ENCODE data around the gene CEACAM6.
"Not testable (repeated sequence)": the region's sequence is repeated elsewhere in the genome, so short reads cannot be mapped to it uniquely, and the experiment has no call there.

Gene CEACAM6

GRCh38 chr19:41755328-41755913, at the start of gene CEACAM6:
TSS of gene CEACAM6 (plus strand) at chr19:41755530. CDS start at chr19:41755639, 109 bp downstream.
- DNase-seq = no peak

GRCh38 chr19:41706741-41707501, 48.4 kb upstream of the CEACAM6 start:
- DNase-seq = peak; percentile 88

DNA sequence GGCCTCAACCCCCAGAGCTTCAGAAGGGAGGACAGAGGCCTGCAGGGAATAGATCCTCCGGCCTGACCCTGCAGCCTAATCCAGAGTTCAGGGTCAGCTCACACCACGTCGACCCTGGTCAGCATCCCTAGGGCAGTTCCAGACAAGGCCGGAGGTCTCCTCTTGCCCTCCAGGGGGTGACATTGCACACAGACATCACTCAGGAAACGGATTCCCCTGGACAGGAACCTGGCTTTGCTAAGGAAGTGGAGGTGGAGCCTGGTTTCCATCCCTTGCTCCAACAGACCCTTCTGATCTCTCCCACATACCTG, 47.9 kb upstream of the CEACAM6 start:
- DNase-seq = no peak

- DNase-seq = no peak
Observed at GRCh38 chr19:41707871-41708371, 47.4 kb upstream of the CEACAM6 start.

DNA sequence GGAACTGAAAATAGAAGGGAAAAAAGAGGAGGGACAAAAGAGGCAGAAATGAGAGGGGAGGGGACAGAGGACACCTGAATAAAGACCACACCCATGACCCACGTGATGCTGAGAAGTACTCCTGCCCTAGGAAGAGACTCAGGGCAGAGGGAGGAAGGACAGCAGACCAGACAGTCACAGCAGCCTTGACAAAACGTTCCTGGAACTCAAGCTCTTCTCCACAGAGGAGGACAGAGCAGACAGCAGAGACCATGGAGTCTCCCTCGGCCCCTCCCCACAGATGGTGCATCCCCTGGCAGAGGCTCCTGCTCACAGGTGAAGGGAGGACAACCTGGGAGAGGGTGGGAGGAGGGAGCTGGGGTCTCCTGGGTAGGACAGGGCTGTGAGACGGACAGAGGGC, 46.8 kb upstream of the CEACAM6 start, which contains the start of gene CEACAM5:
Gene CEACAM5 (plus strand): TSS at position 146 of the 400 bp plus-strand sequence. CDS start 106 bp downstream, at position 252.
- no peak for DNase-seq

DNA sequence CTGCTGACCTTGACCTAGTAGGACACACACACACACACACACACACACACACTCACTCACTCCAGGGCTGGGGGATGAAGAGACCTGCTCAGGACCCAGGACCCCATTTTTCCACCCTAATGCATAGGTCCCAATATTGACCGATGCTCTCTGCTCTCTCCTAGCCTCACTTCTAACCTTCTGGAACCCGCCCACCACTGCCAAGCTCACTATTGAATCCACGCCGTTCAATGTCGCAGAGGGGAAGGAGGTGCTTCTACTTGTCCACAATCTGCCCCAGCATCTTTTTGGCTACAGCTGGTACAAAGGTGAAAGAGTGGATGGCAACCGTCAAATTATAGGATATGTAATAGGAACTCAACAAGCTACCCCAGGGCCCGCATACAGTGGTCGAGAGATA, 45.8 kb upstream of the CEACAM6 start:
- not testable (repeated sequence) for DNase-seq

DNA sequence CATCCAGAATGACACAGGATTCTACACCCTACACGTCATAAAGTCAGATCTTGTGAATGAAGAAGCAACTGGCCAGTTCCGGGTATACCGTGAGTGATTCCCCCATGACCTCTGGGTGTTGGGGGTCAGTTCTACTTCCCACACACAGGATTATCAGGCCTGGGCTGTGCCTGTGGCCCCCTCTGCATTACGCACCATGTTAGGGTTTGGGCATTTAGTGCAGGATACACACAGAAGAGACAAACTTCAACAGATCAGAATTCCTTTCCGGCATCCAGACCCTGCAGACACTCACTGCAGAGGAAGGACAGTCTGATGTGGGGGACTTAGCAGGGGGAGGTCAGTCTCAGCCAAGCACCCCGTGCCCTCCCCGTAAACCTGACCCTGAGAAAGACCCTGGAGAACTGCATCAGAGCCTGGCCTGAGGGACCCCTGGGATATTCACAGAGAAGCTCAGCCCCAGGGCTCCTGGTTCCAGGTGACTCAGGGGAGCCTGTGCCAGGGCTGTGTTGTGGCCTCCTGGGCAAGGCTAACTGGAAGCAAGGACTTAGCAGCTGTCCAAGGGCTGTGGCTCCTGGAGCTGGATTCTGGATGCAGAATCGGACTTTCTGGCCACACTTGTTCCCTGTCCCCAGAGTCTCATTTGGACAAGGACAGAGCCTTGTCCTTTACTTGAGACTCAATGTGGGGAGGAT, 45.2 kb upstream of the CEACAM6 start:
- DNase-seq = no peak

DNA sequence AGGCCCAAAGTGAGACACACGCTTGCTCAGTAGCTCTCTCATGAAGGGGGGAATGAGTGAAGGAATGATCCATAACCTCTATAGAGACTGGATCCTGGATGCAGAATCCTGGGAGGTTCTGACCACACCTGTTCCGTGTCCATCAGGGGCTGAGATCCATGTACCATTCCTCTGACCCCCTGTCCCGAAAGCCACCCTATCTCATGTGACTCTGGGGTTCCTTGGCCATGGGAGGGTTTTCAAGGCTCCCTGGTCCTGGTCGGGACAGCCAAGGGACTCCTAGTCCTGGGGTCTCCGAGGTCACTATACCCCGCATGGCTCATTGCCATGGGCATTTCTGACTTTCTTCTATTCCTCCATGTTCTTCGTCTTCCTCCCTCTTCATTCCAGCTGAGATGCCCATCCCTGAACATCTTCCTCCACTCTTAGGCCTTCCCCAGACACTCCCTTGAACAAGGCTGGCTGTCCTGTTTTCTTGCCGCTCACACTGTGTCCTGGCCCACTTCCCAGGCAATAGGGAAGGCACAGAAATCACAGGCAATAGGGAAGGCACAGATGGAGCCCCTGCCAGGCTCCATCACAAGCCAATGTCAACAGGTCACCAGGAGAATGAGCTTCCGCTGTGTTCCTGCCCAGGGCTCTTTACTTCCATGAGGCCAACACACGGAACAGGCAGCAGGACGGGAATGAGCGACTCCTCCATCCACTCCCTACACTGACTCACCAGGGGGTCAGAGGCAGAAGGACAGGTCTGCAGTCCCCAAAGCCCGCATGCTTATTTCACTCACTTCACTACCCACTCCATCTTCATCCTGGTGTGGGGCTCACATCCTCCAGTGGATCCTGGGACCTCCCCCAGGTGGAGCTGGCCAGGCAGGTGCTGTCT, 43.7 kb upstream of the CEACAM6 start:
- DNase-seq = no peak

GRCh38 chr19:41714598-41714997, 40.7 kb upstream of the CEACAM6 start:
- no peak for DNase-seq

DNA sequence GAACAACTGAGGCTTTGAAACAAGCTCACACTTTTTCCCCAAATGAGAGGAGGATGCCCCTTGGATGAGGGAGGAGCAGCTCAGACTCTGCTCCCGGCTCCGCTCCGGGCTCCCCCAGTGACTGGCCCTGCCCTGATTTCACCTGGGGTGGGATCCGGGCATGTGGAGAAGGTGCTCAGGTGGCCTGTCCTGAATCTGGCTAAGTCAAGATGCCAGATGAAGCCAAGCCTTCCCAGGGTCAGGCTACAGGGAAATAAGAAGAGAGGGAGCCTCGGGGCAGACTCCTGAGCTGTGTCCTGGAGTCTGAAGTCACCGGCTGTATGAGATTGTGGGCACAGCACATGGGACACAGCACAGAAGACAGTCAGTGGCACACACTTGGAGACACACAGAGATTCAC, 36.6 kb upstream of the CEACAM6 start:
- DNase-seq = no peak

- DNase-seq = no peak
Observed at GRCh38 chr19:41720103-41720502, 35.2 kb upstream of the CEACAM6 start.

- no peak for DNase-seq
Observed at GRCh38 chr19:41726493-41726892, 28.8 kb upstream of the CEACAM6 start.

- no peak for DNase-seq
Observed at GRCh38 chr19:41734156-41734555, 21.2 kb upstream of the CEACAM6 start.

DNA sequence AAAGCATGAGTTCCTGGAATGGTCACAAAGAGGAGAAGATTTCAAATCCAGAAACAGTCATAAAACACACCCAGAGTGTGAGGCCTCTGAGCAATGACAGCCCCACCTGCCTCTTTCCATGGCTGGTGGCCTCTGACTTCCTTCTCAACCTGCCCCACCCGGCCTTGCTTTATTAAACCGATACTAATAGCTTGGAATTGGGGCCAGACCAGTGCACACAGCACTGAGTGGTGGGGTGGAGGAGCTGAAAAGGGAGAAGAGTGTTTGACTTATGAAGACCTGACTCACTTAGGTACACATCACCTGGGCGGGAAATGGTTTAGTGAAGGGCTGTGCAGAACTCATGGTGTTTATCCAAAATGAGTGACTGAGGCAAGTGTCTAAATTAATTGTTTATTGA, 20.7 kb upstream of the CEACAM6 start:
- DNase-seq = no peak

GRCh38 chr19:41735071-41735600, 20.2 kb upstream of the CEACAM6 start:
- DNase-seq = no peak

DNA sequence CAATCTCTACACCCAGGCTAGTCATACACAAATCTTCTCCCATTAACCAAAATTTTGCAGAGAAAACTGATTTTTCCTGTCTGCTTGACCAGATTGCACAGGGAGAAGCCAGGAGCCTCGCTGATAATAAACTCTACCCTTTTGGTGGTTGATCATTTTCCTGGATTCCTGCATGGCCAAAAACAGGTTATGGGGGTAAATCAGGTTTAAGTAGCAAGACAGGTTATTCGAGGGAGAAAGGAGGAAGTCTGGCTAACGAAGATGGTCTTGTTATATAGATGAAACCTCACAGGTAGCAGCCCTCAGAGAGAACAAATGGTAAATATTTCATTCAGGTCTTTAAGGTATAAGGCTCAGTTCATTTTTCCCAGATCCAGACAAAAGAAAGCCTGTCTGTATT, 16.0 kb upstream of the CEACAM6 start:
- no peak for DNase-seq

DNA sequence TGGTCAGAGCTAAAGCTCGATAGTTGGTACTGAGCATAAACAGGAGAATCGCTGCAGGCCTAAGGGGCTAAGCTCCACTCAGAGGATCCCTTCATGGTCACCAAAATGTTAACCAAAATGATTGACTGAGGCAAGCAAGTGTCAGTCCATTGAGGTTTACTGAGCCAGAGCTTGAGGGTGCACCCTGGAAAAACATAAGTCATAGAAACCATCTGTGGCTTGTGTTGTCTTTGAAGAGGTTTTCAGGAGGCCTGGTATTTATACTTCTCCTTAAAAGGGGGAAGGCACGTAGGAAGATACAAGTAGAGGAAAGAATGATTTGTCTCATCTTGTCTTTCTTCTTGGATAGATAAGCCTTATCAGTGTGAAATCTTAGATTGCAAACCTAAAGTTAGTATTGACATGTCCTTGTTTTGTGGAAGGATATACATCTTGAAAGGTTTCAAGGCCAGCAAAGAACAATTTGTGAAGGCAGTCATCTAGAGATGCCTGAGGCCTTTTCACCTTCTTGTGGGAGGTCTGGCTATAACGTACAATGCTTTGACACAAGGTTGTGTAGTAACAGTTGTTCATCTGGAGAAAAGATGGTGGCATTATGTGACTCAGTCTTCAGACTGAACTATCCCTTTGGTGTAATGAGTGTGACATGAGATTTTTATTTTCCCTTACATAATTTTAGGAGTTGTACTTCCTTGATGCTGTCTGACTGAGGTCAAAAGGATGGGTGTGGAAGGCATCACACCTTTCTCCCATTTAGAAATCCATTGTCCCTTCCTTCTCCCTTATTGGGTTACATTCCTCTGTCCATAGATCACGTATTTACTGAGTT, 14.7 kb upstream of the CEACAM6 start:
- no peak for DNase-seq

DNA sequence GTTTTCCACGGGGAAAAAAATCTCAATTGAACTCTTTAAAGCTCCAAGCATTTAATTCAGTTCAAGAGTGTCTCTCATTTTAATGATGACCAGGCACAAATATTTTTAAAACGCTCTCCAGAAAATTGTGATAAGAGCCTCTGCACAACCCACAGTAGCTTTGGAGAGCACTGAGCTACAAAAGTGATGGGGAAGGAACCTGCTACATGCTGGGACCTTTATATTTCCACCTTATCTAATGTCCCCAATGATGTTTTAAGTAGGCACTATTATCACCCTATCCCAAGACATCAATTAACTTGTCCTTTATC, 14.1 kb upstream of the CEACAM6 start:
- DNase-seq = no peak

- DNase-seq = no peak
Observed at GRCh38 chr19:41744850-41745249, 10.5 kb upstream of the CEACAM6 start.

GRCh38 chr19:41745756-41746155, 9.6 kb upstream of the CEACAM6 start:
- no peak for DNase-seq

DNA sequence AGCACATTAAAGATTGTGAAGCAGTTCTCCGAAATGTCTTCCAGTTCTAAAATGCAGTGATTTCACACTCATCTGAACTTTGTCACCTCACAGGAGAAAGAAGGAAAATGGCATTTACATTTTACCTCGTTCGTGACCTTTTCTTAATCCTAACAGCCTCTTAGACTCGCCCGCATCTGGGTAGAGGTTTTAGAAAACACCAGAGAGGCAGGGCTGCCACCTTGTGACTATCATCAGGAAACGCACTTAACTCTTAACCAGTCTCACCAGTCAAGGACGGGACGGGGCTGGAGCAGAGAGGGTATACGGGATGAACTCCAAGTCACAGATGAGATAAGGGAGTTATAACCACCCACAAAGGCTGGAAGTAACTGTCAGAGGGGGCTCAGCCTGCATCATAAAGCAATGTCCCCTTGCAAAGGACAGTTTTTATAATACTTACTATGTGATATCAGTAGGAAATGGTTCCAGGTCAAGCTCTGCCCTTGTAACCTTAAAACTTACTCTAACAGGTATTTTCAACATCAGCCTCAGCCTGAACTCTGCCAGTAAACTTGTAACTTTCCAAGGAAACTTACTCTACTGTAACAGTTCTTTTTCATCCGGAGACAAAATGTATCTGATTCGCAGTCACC, 8.6 kb upstream of the CEACAM6 start:
- peak; percentile 78 for DNase-seq
